H1 (cell line): ENCODE measurements around the gene APOL2. TPM values are rescaled to one million over a fixed set of nuclear protein-coding genes. Genes with fewer than 3 reads are reported as not detected.

Source experiments
- CTCF ChIA-PET: fragments of 300-600 bp; sonication (Branson Sonifier 250); formaldehyde crosslinking; loops from one replicate; lab custom pipeline; 2021; ENCODE audit not compliant: partially characterized antibody; lab: Charles Lee
- POLR2A ChIA-PET: fragments of 300-600 bp; sonication (Branson Sonifier 250); formaldehyde crosslinking; loops from one replicate; lab custom pipeline; 2021; ENCODE audit warnings: inconsistent platforms; ENCODE audit not compliant: partially characterized antibody; lab: Charles Lee
- DNase-seq, 2 experiments: peaks; one replicate each; pipeline versions ENCODE4 v3.0.0 to v3.0.0-alpha.2; 2010 to 2022; ENCODE audit warnings: low spot score in 2 of 2, low read depth in 1 of 2, mixed read lengths in 1 of 2
- FAIRE-seq: peaks from 2 replicates; lab custom pipeline; 2011; peaks lifted over from hg19 to GRCh38; lab: Jason Lieb, UNC
- H2AFZ ChIP-seq: 2 replicates; pipeline ENCODE4 v1.8.1; 2012; ENCODE audit warnings: low read length, inconsistent platforms
- H2AK5ac ChIP-seq: 2 replicates; pipeline ENCODE4 v1.6.1; 2013; ENCODE audit warnings: low read depth, low read length
- H2BK120ac ChIP-seq: replicated peaks from 2 replicates; pipeline ENCODE3; 2013; ENCODE audit warnings: low read depth, low read length, inconsistent platforms
- H2BK12ac ChIP-seq: 2 replicates; pipeline ENCODE4 v1.6.1; 2013; ENCODE audit warnings: low read depth, low read length
- H2BK15ac ChIP-seq: 2 replicates; pipeline ENCODE4 v1.6.1; 2013; ENCODE audit warnings: low read length
- H2BK20ac ChIP-seq: 2 replicates; pipeline ENCODE4 v1.6.1; 2013; ENCODE audit warnings: low read length
- H2BK5ac ChIP-seq: 2 replicates; pipeline ENCODE4 v1.6.1; 2013; ENCODE audit warnings: low read depth, low read length
- H3K14ac ChIP-seq: 2 replicates; pipeline ENCODE4 v1.6.1; 2013; ENCODE audit warnings: inconsistent platforms; ENCODE audit not compliant: insufficient read length
- H3K18ac ChIP-seq: 2 replicates; pipeline ENCODE4 v1.6.1; 2013; ENCODE audit warnings: low read length; ENCODE audit errors: extremely low read depth
- H3K23ac ChIP-seq: 2 replicates; pipeline ENCODE4 v1.6.1; 2013; ENCODE audit warnings: inconsistent platforms; ENCODE audit not compliant: insufficient read length
- H3K23me2 ChIP-seq: 2 replicates; pipeline ENCODE4 v1.6.1; 2013; ENCODE audit warnings: low read depth, low read length
- H3K27ac ChIP-seq: 2 replicates; pipeline ENCODE4 v1.6.1; 2011; ENCODE audit warnings: low read depth, low read length, inconsistent platforms
- H3K27me3 ChIP-seq, 4 experiments: replicated peaks in 1 of 4; 1 replicate in 1 of 4; 2 replicates in 3 of 4; pipeline versions ENCODE4 v1.6.1 to v1.8.1; 2011 to 2013; ENCODE audit warnings: low read length in 3 of 4, mild to moderate bottlenecking in 3 of 4, inconsistent platforms in 2 of 4, mixed read lengths in 2 of 4, moderate library complexity in 1 of 4; ENCODE audit not compliant: control insufficient read depth in 3 of 4, insufficient read depth in 3 of 4; ENCODE audit errors: extremely low read depth in 1 of 4
- H3K36me3 ChIP-seq, 4 experiments: 2 replicates each; pipeline versions ENCODE4 v1.6.1 to v1.8.1; 2011 to 2013; ENCODE audit warnings: mild to moderate bottlenecking in 4 of 4, low read length in 3 of 4, moderate library complexity in 2 of 4, control low read depth in 1 of 4, inconsistent platforms in 1 of 4; ENCODE audit not compliant: insufficient read depth in 4 of 4, control insufficient read depth in 2 of 4
- H3K4ac ChIP-seq: replicated peaks from 2 replicates; pipeline ENCODE3; 2013; ENCODE audit warnings: low read length, low read depth, mixed read lengths, inconsistent platforms; ENCODE audit not compliant: insufficient read length
- H3K4me1 ChIP-seq, 4 experiments: replicated peaks in 1 of 4; 1 replicate in 1 of 4; 2 replicates in 3 of 4; pipeline versions ENCODE4 v1.6.1 to v1.8.1; 2011 to 2013; ENCODE audit warnings: low read length in 3 of 4, inconsistent platforms in 2 of 4, mixed read lengths in 1 of 4; ENCODE audit not compliant: insufficient read depth in 4 of 4, control insufficient read depth in 3 of 4
- H3K4me2 ChIP-seq, 2 experiments: 2 replicates each; pipeline versions ENCODE4 v1.6.1 to v1.8.1; 2011 to 2013; ENCODE audit warnings: low read depth in 2 of 2, low read length in 2 of 2, control low read depth in 1 of 2, inconsistent platforms in 1 of 2, mild to moderate bottlenecking in 1 of 2; ENCODE audit not compliant: insufficient read depth in 1 of 2
- H3K4me3 ChIP-seq, 4 experiments: fragments of 200-600, 300-600 bp in 1 of 4; sonication (generic), shearing (Covaris generic), sonication (Bioruptor Twin) in 1 of 4; 2 replicates each; pipeline versions ENCODE4 v1.5.1 to v1.8.1; 2011 to 2016; ENCODE audit warnings: low read length in 4 of 4, low read depth in 3 of 4, control low read depth in 2 of 4, inconsistent platforms in 2 of 4, mild to moderate bottlenecking in 2 of 4, mixed read lengths in 1 of 4, moderate library complexity in 1 of 4; ENCODE audit not compliant: insufficient read depth in 2 of 4; ENCODE audit errors: extremely low read depth in 1 of 4
- H3K56ac ChIP-seq: replicated peaks from 2 replicates; pipeline ENCODE3; 2013; ENCODE audit warnings: low read depth, mild to moderate bottlenecking, mixed read lengths, low read length, inconsistent platforms; ENCODE audit not compliant: insufficient read length
- H3K79me1 ChIP-seq: 2 replicates; pipeline ENCODE4 v1.6.1; 2013; ENCODE audit warnings: low read depth, low read length, control low read depth
- H3K79me2 ChIP-seq, 2 experiments: 2 replicates each; pipeline versions ENCODE4 v1.6.1 to v1.8.1; 2012 to 2013; ENCODE audit warnings: low read length in 2 of 2, mild to moderate bottlenecking in 2 of 2, inconsistent platforms in 1 of 2; ENCODE audit not compliant: insufficient read depth in 2 of 2, control insufficient read depth in 1 of 2
- H3K9ac ChIP-seq, 4 experiments: replicated peaks in 1 of 4; 1 replicate in 1 of 4; 2 replicates in 3 of 4; pipeline versions ENCODE4 v1.6.1 to v1.8.1; 2011 to 2013; ENCODE audit warnings: low read depth in 3 of 4, low read length in 3 of 4, control low read depth in 2 of 4, mild to moderate bottlenecking in 2 of 4, moderate library complexity in 2 of 4, inconsistent platforms in 1 of 4; ENCODE audit errors: extremely low read depth in 1 of 4
- H3K9me3 ChIP-seq, 2 experiments: 2 replicates each; pipeline versions ENCODE4 v1.6.1 to v1.8.1; 2012 to 2013; ENCODE audit warnings: mild to moderate bottlenecking in 2 of 2, moderate library complexity in 2 of 2, control low read depth in 1 of 2, inconsistent platforms in 1 of 2, low read depth in 1 of 2, low read length in 1 of 2, mixed read lengths in 1 of 2; ENCODE audit not compliant: insufficient read depth in 2 of 2
- H4K20me1 ChIP-seq, 2 experiments: replicated peaks in 1 of 2; 2 replicates each; pipeline versions ENCODE3 to v1.8.1; 2011 to 2013; ENCODE audit warnings: inconsistent platforms in 2 of 2, low read length in 2 of 2, mild to moderate bottlenecking in 1 of 2; ENCODE audit not compliant: insufficient read depth in 2 of 2, control insufficient read depth in 1 of 2
- H4K5ac ChIP-seq: 2 replicates; pipeline ENCODE4 v1.6.1; 2013; ENCODE audit warnings: low read length, low read depth, mixed read lengths, inconsistent platforms; ENCODE audit not compliant: insufficient read length
- H4K8ac ChIP-seq: 2 replicates; pipeline ENCODE4 v1.8.0; 2013; ENCODE audit warnings: mild to moderate bottlenecking, moderate library complexity, low read length, inconsistent platforms; ENCODE audit not compliant: insufficient read depth; ENCODE audit errors: extremely low read depth
- H4K91ac ChIP-seq: replicated peaks from 2 replicates; pipeline ENCODE3; 2013; ENCODE audit warnings: low read length, mixed read lengths, inconsistent platforms; ENCODE audit not compliant: insufficient read length
- BACH1 ChIP-seq: IDR thresholded peaks from 2 replicates; pipeline ENCODE4 v1.6.1; 2012; ENCODE audit warnings: low read length, improper control_type of control experiment
- CBX8 ChIP-seq: fragments of 300-800, 300-1000 bp; sonication (generic); IDR thresholded peaks from 2 replicates; pipeline ENCODE4 v1.7.1; 2016; ENCODE audit warnings: low read depth, low read length, borderline replicate concordance
- CEBPB ChIP-seq: IDR thresholded peaks from 2 replicates; pipeline ENCODE4 v1.6.1; 2012; ENCODE audit warnings: low read depth, low read length
- CTBP2 ChIP-seq: IDR thresholded peaks from 2 replicates; pipeline ENCODE4 v1.7.0; 2011; ENCODE audit warnings: borderline replicate concordance, mild to moderate bottlenecking, moderate library complexity, mixed read lengths, low read length; ENCODE audit not compliant: insufficient read depth, insufficient read length
- HDAC2 ChIP-seq, 2 experiments: fragments of 300-600 bp in 1 of 2; sonication (generic) in 1 of 2; IDR thresholded peaks; 2 replicates each; pipeline ENCODE4 v1.6.1; 2011 to 2012; ENCODE audit warnings: low read depth in 2 of 2, low read length in 2 of 2, mild to moderate bottlenecking in 2 of 2, moderate library complexity in 2 of 2, borderline replicate concordance in 1 of 2, inconsistent platforms in 1 of 2
- KDM4A ChIP-seq: IDR thresholded peaks from one replicate; pipeline ENCODE4 v1.7.1; 2012; ENCODE audit warnings: low read depth, mild to moderate bottlenecking, moderate library complexity, low read length, inconsistent platforms; ENCODE audit not compliant: severe bottlenecking
- KDM5A ChIP-seq: fragments of 200-600 bp; IDR thresholded peaks from 2 replicates; pipeline ENCODE4 v1.7.1; 2012; ENCODE audit warnings: mild to moderate bottlenecking, low read length, inconsistent platforms, mixed read lengths
- MAX ChIP-seq: IDR thresholded peaks from 2 replicates; pipeline ENCODE4 v1.6.1; 2012; ENCODE audit warnings: inconsistent platforms
- RBBP5 ChIP-seq: IDR thresholded peaks from 2 replicates; pipeline ENCODE4 v1.7.1; 2012; ENCODE audit warnings: low read depth, mild to moderate bottlenecking, inconsistent platforms, low read length, moderate library complexity, borderline replicate concordance
- RFX5 ChIP-seq: IDR thresholded peaks from 2 replicates; pipeline ENCODE4 v1.6.1; 2011; ENCODE audit warnings: low read depth, low read length, improper control_type of control experiment, borderline replicate concordance
- SIRT6 ChIP-seq: IDR thresholded peaks from one replicate; pipeline ENCODE4 v1.7.1; 2012; ENCODE audit warnings: low read length, inconsistent platforms
- TBP ChIP-seq: IDR thresholded peaks from 2 replicates; pipeline ENCODE4 v1.6.1; 2011; ENCODE audit warnings: low read depth, low read length, improper control_type of control experiment
- TCF12 ChIP-seq: IDR thresholded peaks from 2 replicates; pipeline ENCODE4 v1.6.1; 2011; ENCODE audit warnings: low read depth, mild to moderate bottlenecking, low read length
- YY1 ChIP-seq: IDR thresholded peaks from 2 replicates; pipeline ENCODE4 v1.6.1; 2011; ENCODE audit warnings: low read depth, mild to moderate bottlenecking, low read length
- WGBS, 2 experiments: shearing (Covaris generic) in 1 of 2; methylation state at CpG; one replicate each; pipeline versions ENCODE4 v1.1.6 to v1.1.7; 2013 to 2015; ENCODE audit warnings: low lambda C conversion rate in 2 of 2, mixed read lengths in 2 of 2, inconsistent platforms in 1 of 2, low coverage in 1 of 2, missing lambda C conversion rate in 1 of 2; ENCODE audit not compliant: insufficient replicate concordance in 2 of 2, insufficient coverage in 1 of 2, insufficient read length in 1 of 2; ENCODE audit errors: extremely low coverage in 1 of 2, missing lambda C conversion rate in 1 of 2; 5-methylcytosine and 5-hydroxymethylcytosine counted together
- polyA plus RNA-seq, 7 experiments: library from polyadenylated mRNA; depleted of rRNA in 3 of 7; stranded (reverse) in 5 of 7; unstranded in 2 of 7; fragments of >200 nt in 5 of 7; fragments of 200-250 nt in 2 of 7; gene quantifications; 1 replicate in 5 of 7; 2 replicates in 1 of 7; 4 replicates in 1 of 7; pipeline versions ENCODE4 v1.2.1 to v1.2.3, GENCODE V29; 2011 to 2013; ENCODE audit warnings: missing spikeins in 2 of 7, mixed read lengths in 2 of 7
- total RNA-seq: library from RNA; stranded (reverse); fragmentation: NEBNext Ultra II Directional; extraction: Animal tissue kit (Norgen Biotek cat#: 25700); gene quantifications from 2 replicates; pipeline ENCODE4 v1.2.1, GENCODE V29; 2021

Gene APOL2
- total and polyA plus RNA-seq, 2 of the 8 experiments (the other 6 are each of a cell fraction or from before 2014, with no cell fraction given), result 8.1 to 11.0 TPM

GRCh38 chr22:36210224-36210623 lies 29.1 kb downstream of the APOL2 start:
- H3K4ac ChIP-seq, result no peak overlapping the region
- no peaks in the 10 kb centered on the region; a peak in 2 of 7 replicates for H3K27me3 ChIP-seq
- peaks cover 0 to 4% of the 10 kb centered on the region in 2 experiments; a peak in 1 of 4 replicates for H3K9me3 ChIP-seq
- H3K9ac ChIP-seq, result no peak overlapping the region
- H4K20me1 ChIP-seq, result no peaks in the 10 kb centered on the region
- no peaks in the 10 kb centered on the region for H3K79me1 ChIP-seq
- H2BK12ac ChIP-seq, result no peak overlapping the region
- no peak overlapping the region for H2BK15ac ChIP-seq
- H2AK5ac ChIP-seq, result no peak overlapping the region
- H2AFZ ChIP-seq, result no peak overlapping the region
- no peaks in the 10 kb centered on the region for H3K36me3 ChIP-seq
- H4K8ac ChIP-seq, result no peak overlapping the region
- H3K79me2 ChIP-seq, result no peaks in the 10 kb centered on the region
- FAIRE-seq (no peak), DNase-seq (no peak)
- ChIA-PET CTCF (interaction anchor here (1.4 to 1.5 kb wide), 2 partner anchors 12 to 17 kb away, joined by 4 read pairs; no protein-coding TSS in a partner anchor), POLR2A (no interaction called here)
- no peaks in the 10 kb centered on the region for H3K4me1 ChIP-seq
- H3K56ac ChIP-seq, result no peak overlapping the region
- H4K5ac ChIP-seq, result no peak overlapping the region
- no peak overlapping the region for H2BK5ac ChIP-seq
- no peak overlapping the region for H3K4me2 ChIP-seq
- no peak overlapping the region for H2BK20ac ChIP-seq
- no peak overlapping the region for H3K18ac ChIP-seq
- H4K91ac ChIP-seq, result no peak overlapping the region
- no peak overlapping the region for H3K4me3 ChIP-seq
- H3K14ac ChIP-seq, result no peak overlapping the region
- H3K23me2 ChIP-seq, result no peaks in the 10 kb centered on the region
- no peak overlapping the region for H3K23ac ChIP-seq
- no peak overlapping the region for H2BK120ac ChIP-seq
- WGBS, 2 experiments, result 89% methylated on average over 3 of the region's 3 CpGs; no CpG with 5 or more reads in 1 of the 2 experiments
- no peak for TF ChIP-seq CBX8
- TF ChIP-seq TCF12, result no peak
- no peak for TF ChIP-seq BACH1
- no peak for TF ChIP-seq TBP
- no peak for TF ChIP-seq RBBP5
- no peak for TF ChIP-seq SIRT6
- no peak for TF ChIP-seq RFX5
- TF ChIP-seq KDM5A, result no peak
- no peak for TF ChIP-seq YY1
- no peak for TF ChIP-seq KDM4A
- TF ChIP-seq HDAC2 (IDR thresholded peaks at IDR 0.05; ENCODE audit: borderline replicate concordance in 1 of 2, low read depth in 2 of 2, low read length in 2 of 2), result no peak
- no peak for TF ChIP-seq MAX
- TF ChIP-seq CTBP2, result no peak
- TF ChIP-seq CEBPB, result no peak
- H3K27ac ChIP-seq, result no peak overlapping the region
